ENCODE results near the gene ACTR2. TPM values are rescaled to one million over a fixed set of nuclear protein-coding genes. Genes with fewer than 3 reads are reported as not detected.
A peak's percentile ranks its signal among the peaks of the same experiment; 100 is the strongest.
"Not testable (repeated sequence)": the region's sequence is repeated elsewhere in the genome, so short reads cannot be mapped to it uniquely, and the experiment has no call there.

Gene ACTR2
- 263 and 273 TPM in 2 replicates for total RNA-seq (2022)
- Bru-seq, nascent RNA, result percentile 95 among the genes with signal in this experiment
- BruChase-seq, experiment 1, labeled RNA remaining after a 6-hour chase, result percentile 99 among the genes with signal in this experiment
- percentile 98 among the genes with signal in this experiment for BruChase-seq, experiment 2, labeled RNA remaining after a 2-hour chase
- long read RNA-seq, transcript ACTR2-201 (9 exons, 3,861 nt), result major isoform, 14 of 58 reads
- long read RNA-seq, partial matches to known transcripts, result 38 of 58 reads
- long read RNA-seq, other reads (novel, unspliced or antisense), result 6 of 58 reads

DNA sequence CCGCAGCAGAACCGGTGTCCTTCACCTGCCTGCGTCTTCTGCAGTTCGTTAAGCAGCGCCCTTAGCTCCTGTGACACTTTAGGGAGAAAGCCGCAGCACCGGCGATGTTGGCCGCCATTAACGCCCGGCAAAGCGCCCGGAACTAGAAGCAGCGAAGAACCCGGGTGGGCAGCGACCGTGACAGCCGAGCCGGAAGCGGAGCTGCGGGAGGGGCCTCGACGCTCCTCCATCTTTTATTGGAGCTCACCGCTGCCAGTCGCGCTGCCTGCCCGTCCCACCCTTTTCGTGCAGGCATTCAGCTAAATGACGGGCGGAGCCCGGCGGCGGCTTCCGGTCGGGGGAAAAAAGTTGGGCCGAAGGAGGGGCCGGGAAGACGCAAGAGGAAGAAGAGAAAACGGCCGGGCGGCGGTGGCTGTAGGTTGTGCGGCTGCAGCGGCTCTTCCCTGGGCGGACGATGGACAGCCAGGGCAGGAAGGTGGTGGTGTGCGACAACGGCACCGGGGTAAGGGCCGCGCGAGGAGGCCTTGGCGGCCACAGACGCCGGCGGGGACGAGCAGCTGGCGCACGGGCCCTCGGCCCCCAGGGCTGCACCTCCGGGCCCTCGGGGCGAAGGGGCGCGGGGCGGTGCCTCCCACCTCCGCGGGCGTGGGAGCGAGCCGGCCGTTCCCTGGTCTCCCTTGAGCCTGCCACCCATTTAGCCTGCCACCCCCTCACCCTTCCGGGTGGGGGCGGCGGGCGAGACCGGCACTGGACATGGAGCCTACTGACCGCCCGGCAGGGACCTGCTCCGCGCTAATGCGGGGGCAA, at the start of gene ACTR2:
Gene ACTR2, plus strand, starts transcription at position 376 of the 807 bp plus-strand sequence. Its CDS starts 79 bp downstream, at position 455.
- ChIA-PET CTCF (interaction anchor here (0.9 to 1.0 kb wide), 2 partner anchors 8 to 41 kb away, joined by 3 to 4 read pairs; no protein-coding TSS in a partner anchor), POLR2A (interaction anchor here (0.5 to 3.1 kb wide), 52 partner anchors 9 to 1454 kb away, joined by 3 to 44 read pairs (median 4); partner anchors contain the start of genes AFTPH, CEP68, RAB1A and SLC1A4)
- H3K4me1 Mint-ChIP-seq (ENCODE audit: insufficient read depth, unreplicated experiment), result peaks cover 11% of the 10 kb centered on the region
- TF ChIP-seq, protein P1, sequence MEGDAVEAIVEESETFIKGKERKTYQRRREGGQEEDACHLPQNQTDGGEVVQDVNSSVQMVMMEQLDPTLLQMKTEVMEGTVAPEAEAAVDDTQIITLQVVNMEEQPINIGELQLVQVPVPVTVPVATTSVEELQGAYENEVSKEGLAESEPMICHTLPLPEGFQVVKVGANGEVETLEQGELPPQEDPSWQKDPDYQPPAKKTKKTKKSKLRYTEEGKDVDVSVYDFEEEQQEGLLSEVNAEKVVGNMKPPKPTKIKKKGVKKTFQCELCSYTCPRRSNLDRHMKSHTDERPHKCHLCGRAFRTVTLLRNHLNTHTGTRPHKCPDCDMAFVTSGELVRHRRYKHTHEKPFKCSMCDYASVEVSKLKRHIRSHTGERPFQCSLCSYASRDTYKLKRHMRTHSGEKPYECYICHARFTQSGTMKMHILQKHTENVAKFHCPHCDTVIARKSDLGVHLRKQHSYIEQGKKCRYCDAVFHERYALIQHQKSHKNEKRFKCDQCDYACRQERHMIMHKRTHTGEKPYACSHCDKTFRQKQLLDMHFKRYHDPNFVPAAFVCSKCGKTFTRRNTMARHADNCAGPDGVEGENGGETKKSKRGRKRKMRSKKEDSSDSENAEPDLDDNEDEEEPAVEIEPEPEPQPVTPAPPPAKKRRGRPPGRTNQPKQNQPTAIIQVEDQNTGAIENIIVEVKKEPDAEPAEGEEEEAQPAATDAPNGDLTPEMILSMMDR (IDR thresholded peaks at IDR 0.05; ENCODE audit: unreplicated experiment), result no peak
- no peaks in the 10 kb centered on the region for H3K27me3 Mint-ChIP-seq (ENCODE audit: insufficient read depth, unreplicated experiment)
- H3K36me3 Mint-ChIP-seq (ENCODE audit: insufficient read depth, unreplicated experiment), result peaks cover 33% of the 10 kb centered on the region
- TSS peak; percentile 54 for BruUV-seq (replicated peaks)
- H3K4me3 Mint-ChIP-seq (ENCODE audit: unreplicated experiment), result peak within 1 kb of the TSS; percentile 97
- peak; percentile 94 for DNase-seq (ENCODE audit: unreplicated experiment)
- intact Hi-C loops (cut with micrococcal nuclease), result loop anchor here (2.0 kb wide), 1 partner anchor 97 kb away; the partner anchor contains the start of gene RAB1A
- peak within 1 kb of the TSS; percentile 100 for H3K27ac Mint-ChIP-seq (ENCODE audit: low read depth, unreplicated experiment)
- H3K9me3 Mint-ChIP-seq (ENCODE audit: unreplicated experiment), result no peaks in the 10 kb centered on the region

DNA sequence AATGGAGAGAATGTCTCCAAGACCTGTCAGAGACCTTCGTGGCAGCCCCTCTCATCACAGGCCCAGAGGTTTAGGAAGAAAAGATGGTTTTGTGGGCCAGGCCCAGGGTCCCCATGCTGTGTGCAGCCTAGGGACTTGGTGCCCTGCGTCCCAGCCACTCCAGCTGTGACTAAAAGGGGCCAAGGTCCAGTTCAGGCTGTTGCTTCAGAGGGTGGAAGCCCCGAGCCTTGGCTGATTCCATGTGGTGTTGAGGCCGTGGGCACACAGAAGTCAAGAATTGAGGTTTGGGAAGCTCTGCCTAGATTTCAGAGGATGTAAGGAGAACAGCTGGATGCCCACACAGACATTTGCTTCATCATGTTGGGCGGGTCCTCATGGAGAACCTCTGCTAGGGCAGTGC, 45.1 kb upstream of the ACTR2 start:
- POLR2A ChIA-PET, result no interaction called here
- no peaks in the 10 kb centered on the region for H3K27me3 Mint-ChIP-seq (ENCODE audit: insufficient read depth, unreplicated experiment)
- no peaks in the 10 kb centered on the region for H3K9me3 Mint-ChIP-seq (ENCODE audit: unreplicated experiment)
- BruUV-seq (replicated peaks), result no TSS peak
- no peak overlapping the region for H3K4me3 Mint-ChIP-seq (ENCODE audit: unreplicated experiment)
- CTCF ChIA-PET, result no interaction called here
- no peak for DNase-seq (ENCODE audit: unreplicated experiment)
- H3K36me3 Mint-ChIP-seq (ENCODE audit: insufficient read depth, unreplicated experiment), result peaks cover 7% of the 10 kb centered on the region
- TF ChIP-seq, protein P1 (IDR thresholded peaks at IDR 0.05; ENCODE audit: unreplicated experiment), result no peak
- no peak overlapping the region for H3K27ac Mint-ChIP-seq (ENCODE audit: low read depth, unreplicated experiment)
- peaks cover 5% of the 10 kb centered on the region for H3K4me1 Mint-ChIP-seq (ENCODE audit: insufficient read depth, unreplicated experiment)
- intact Hi-C loops (cut with micrococcal nuclease), result no loop called here

DNA sequence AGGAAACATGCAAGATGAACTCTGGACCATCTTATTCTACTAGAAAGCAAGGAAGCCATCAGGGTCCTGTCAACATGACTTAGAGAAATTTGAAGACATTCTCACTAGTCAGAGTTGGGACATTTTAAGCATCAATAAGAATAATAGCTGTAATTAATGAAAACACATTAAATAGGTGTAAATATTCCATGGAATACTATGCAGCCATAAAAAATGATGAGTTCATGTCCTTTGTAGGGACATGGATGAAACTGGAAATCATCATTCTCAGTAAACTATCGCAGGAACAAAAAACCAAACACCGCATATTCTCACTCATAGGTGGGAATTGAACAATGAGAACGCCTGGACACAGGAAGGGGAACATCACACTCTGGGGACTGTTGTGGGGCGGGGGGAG, 44.2 kb upstream of the ACTR2 start:
- H3K4me3 Mint-ChIP-seq (ENCODE audit: unreplicated experiment); DNase-seq (ENCODE audit: unreplicated experiment); H3K4me1 Mint-ChIP-seq (ENCODE audit: insufficient read depth, unreplicated experiment); H3K27me3 Mint-ChIP-seq (ENCODE audit: insufficient read depth, unreplicated experiment); POLR2A ChIA-PET; H3K36me3 Mint-ChIP-seq (ENCODE audit: insufficient read depth, unreplicated experiment); H3K27ac Mint-ChIP-seq (ENCODE audit: low read depth, unreplicated experiment); H3K9me3 Mint-ChIP-seq (ENCODE audit: unreplicated experiment); intact Hi-C loops (cut with micrococcal nuclease); CTCF ChIA-PET; BruUV-seq (replicated peaks): not testable (repeated sequence)

DNA sequence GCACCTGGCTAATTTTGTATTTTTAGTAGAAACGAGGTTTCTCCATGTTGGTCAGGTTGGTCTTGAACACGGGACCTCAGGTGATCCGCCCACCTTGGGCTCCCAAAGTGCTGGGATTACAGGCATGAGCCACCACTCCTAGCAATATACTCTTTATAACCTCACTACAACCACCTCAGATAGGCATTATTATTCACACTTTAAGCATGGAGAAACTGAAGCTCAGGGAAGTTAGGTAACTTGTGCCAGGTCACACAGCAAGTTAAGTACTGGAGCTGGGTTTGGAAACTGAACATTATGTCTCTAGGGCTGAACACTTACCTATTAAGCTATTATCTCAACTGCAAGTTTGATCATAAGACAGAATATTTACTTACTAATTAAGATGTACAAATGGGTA, 42.6 kb upstream of the ACTR2 start:
- DNase-seq (ENCODE audit: unreplicated experiment), result no peak
- POLR2A ChIA-PET, result no interaction called here
- Mint-ChIP-seq H3K9me3 (ENCODE audit: unreplicated experiment) (no peaks in the 10 kb centered on the region), H3K27ac (ENCODE audit: low read depth, unreplicated experiment) (no peak overlapping the region), H3K27me3 (ENCODE audit: insufficient read depth, unreplicated experiment) (no peaks in the 10 kb centered on the region), H3K36me3 (ENCODE audit: insufficient read depth, unreplicated experiment) (peaks cover 7% of the 10 kb centered on the region), H3K4me3 (ENCODE audit: unreplicated experiment) (no peak overlapping the region), H3K4me1 (ENCODE audit: insufficient read depth, unreplicated experiment) (peaks cover 5% of the 10 kb centered on the region)
- CTCF ChIA-PET, result interaction anchor here (0.6 to 5.2 kb wide), 3 partner anchors 15 to 121 kb away, joined by 3 to 47 read pairs (median 3); no protein-coding TSS in a partner anchor
- TF ChIP-seq, protein P1 (IDR thresholded peaks at IDR 0.05; ENCODE audit: unreplicated experiment), result no peak
- no TSS peak for BruUV-seq (replicated peaks)
- intact Hi-C loops (cut with micrococcal nuclease), result no loop called here
